Ectodermal cell (in vitro differentiated cells): ENCODE results near the gene ZNF512B.
"Not testable (repeated sequence)": the region's sequence is repeated elsewhere in the genome, so short reads cannot be mapped to it uniquely, and the experiment has no call there.

ENCODE experiments used
- H3K27ac ChIP-seq: 2 replicates; pipeline ENCODE4 v1.7.0; 2013; ENCODE audit warnings: mild to moderate bottlenecking, low read depth, low read length; ENCODE audit not compliant: insufficient read depth, poor library complexity, severe bottlenecking
- H3K27me3 ChIP-seq: 2 replicates; pipeline ENCODE4 v1.7.0; 2013; ENCODE audit warnings: mild to moderate bottlenecking, low read length; ENCODE audit not compliant: insufficient read depth, control insufficient read depth, poor library complexity, severe bottlenecking
- H3K36me3 ChIP-seq: one replicate; pipeline ENCODE4 v1.7.0; 2013; ENCODE audit warnings: low read length; ENCODE audit not compliant: control insufficient read depth, insufficient read depth
- H3K4me1 ChIP-seq: one replicate; pipeline ENCODE4 v1.7.0; 2013; ENCODE audit warnings: low read length; ENCODE audit not compliant: control insufficient read depth, insufficient read depth
- H3K4me3 ChIP-seq: 2 replicates; pipeline ENCODE4 v1.7.0; 2013; ENCODE audit warnings: low read depth, low read length, control low read depth; ENCODE audit not compliant: insufficient read depth
- H3K9me3 ChIP-seq: 2 replicates; pipeline ENCODE4 v1.7.0; 2013; ENCODE audit warnings: mild to moderate bottlenecking, low read length, moderate library complexity; ENCODE audit not compliant: control insufficient read depth
- WGBS, 2 experiments: methylation state at CpG; one replicate each; pipeline ENCODE4 v1.1.7; 2013; ENCODE audit warnings: missing lambda C conversion rate in 2 of 2; 5-methylcytosine and 5-hydroxymethylcytosine counted together

ZNF512B gene

DNA sequence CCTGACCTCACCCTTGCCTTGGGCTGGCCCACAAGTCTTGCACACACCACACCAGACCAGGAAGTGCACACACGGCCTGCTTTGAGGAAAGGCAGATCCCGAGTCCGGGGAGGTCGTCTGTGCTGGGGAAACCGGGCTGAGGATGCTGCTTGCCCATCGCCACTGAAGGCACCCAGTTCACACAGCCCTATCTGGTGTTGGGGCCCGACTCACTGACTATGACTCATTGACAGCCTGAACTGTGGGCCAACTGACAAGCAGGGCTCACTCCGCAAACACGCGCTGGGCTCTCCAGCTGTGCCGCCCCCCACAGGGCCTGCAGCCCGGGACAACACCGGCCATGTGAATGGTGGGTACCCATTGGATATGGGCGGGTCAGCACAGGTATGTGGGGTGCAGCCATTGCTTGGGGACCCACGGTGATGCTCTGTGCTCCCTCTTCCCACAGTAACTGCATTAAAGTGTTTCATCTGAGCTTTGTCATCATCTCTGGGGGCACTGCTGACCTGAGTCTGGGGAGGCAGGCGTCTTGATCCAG, 8.1 kb upstream of the ZNF512B start:
- H3K36me3 ChIP-seq, result no peaks in the 10 kb centered on the region
- WGBS, 2 experiments, result 77 to 80% methylated on average over 16 of the region's 16 CpGs
- no peak overlapping the region for H3K27ac ChIP-seq
- H3K27me3 ChIP-seq, result peaks cover 23% of the 10 kb centered on the region
- no peak overlapping the region for H3K4me3 ChIP-seq
- H3K4me1 ChIP-seq, result peaks cover 9% of the 10 kb centered on the region
- H3K9me3 ChIP-seq, result no peaks in the 10 kb centered on the region

DNA sequence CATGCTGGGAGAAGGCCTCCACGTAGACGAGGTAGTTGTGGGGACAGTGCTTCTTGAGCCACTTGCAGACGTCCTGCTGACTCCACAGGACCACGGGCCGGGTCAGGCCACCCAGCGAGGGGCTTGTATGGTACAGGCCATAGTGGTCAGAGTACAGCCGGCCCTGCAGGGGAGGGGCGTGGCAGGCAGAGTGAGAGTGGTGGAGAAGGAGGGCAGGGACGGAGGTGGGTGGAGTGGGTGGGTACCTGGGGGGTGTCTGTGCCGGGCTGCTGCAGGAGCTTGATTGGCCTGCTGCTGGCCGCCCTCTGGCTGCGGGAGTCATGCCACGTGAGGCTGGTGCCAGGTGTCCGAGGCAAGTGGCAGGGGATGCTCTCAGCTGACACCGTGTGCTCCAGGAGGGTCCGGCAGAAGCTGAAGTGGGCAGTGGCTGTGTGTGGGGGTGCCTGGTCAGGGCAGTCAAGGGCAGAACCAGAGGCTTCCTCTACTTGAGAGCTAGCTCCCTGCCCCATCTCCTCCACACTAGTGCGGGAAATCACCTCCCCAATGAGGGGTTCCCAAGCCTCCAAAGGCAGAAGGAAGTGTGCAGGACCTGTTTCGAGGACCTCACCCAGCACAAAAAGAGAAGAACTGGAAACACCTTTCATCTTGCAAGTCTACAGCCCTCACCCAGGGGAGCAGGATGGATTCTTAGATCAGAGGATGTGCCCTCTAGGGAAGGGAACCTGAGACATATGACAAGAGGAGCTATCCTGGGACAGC, 7.4 kb upstream of the ZNF512B start:
- Histone ChIP-seq H3K36me3 (no peaks in the 10 kb centered on the region), H3K4me3 (no peak overlapping the region)
- WGBS, 2 experiments, result 89 to 90% methylated on average over 18 of the region's 18 CpGs

GRCh38 chr20:63976511-63976910, 6.8 kb upstream of the ZNF512B start:
- 86 to 89% methylated on average over 7 of the region's 7 CpGs for WGBS, 2 experiments
- not testable (repeated sequence) for H3K27ac ChIP-seq, H3K9me3 ChIP-seq, H3K36me3 ChIP-seq, H3K4me1 ChIP-seq, H3K4me3 ChIP-seq
- peaks cover 23% of the 10 kb centered on the region for H3K27me3 ChIP-seq

More for the DNA sequence above, 7.4 kb upstream of the ZNF512B start:
- Histone ChIP-seq H3K27ac (no peak overlapping the region), H3K9me3 (no peaks in the 10 kb centered on the region), H3K4me1 (peaks cover 9% of the 10 kb centered on the region), H3K27me3 (peaks cover 23% of the 10 kb centered on the region)

GRCh38 chr20:63974402-63975200, 4.9 kb upstream of the ZNF512B start:
- Histone ChIP-seq H3K27ac (no peak overlapping the region), H3K27me3 (peaks cover 28% of the 10 kb centered on the region), H3K9me3 (no peaks in the 10 kb centered on the region), H3K36me3 (no peaks in the 10 kb centered on the region), H3K4me1 (no peaks in the 10 kb centered on the region), H3K4me3 (no peak overlapping the region)
- WGBS, 2 experiments, result 89% methylated on average over 19 of the region's 19 CpGs

- H3K4me1 ChIP-seq, result peaks cover 2% of the 10 kb centered on the region
- H3K4me3 ChIP-seq, result peak overlapping the region; percentile 30
Measured at GRCh38 chr20:63973636-63974401, 4.1 kb upstream of the ZNF512B start.

DNA sequence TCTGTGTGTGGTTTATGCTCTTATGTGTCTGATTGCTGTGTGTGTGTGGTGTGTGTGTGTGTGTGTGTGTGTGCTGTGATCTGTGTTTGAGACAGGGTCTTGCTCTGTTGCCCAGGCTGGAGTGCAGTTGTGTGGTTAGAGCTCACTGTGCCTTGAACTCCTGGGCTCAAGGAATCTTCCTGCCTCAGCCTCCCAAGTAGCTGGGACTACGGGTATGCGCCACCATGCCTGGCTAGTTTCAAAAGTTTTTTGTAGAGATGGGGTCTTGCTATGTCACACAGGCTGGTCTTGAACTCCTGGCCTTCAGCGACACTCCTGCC, 3.4 kb upstream of the ZNF512B start:
- H3K9me3 ChIP-seq, result no peaks in the 10 kb centered on the region
- peaks cover 18% of the 10 kb centered on the region for H3K27me3 ChIP-seq
- no peaks in the 10 kb centered on the region for H3K36me3 ChIP-seq
- H3K4me1 ChIP-seq, result peaks cover 6% of the 10 kb centered on the region
- 85 to 92% methylated on average over 3 of the region's 3 CpGs for WGBS, 2 experiments
- no peak overlapping the region for H3K27ac ChIP-seq
- no peak overlapping the region for H3K4me3 ChIP-seq

More at GRCh38 chr20:63973636-63974401, 4.1 kb upstream of the ZNF512B start:
- 14 to 15% methylated on average over 37 of the region's 37 CpGs for WGBS, 2 experiments
- H3K27ac ChIP-seq, result no peak overlapping the region
- no peaks in the 10 kb centered on the region for H3K36me3 ChIP-seq
- peaks cover 25% of the 10 kb centered on the region for H3K27me3 ChIP-seq
- no peaks in the 10 kb centered on the region for H3K9me3 ChIP-seq

- H3K27ac ChIP-seq, result no peak overlapping the region
- H3K4me3 ChIP-seq, result no peak overlapping the region
- peaks cover 1% of the 10 kb centered on the region for H3K36me3 ChIP-seq
- H3K9me3 ChIP-seq, result no peaks in the 10 kb centered on the region
- WGBS, 2 experiments, result 86 to 87% methylated on average over 18 of the region's 18 CpGs
- H3K4me1 ChIP-seq, result peaks cover 6% of the 10 kb centered on the region
- peaks cover 16% of the 10 kb centered on the region for H3K27me3 ChIP-seq
Measured at GRCh38 chr20:63972312-63973159, 2.8 kb upstream of the ZNF512B start.

- not testable (repeated sequence) for H3K27ac ChIP-seq, H3K4me1 ChIP-seq, H3K9me3 ChIP-seq, H3K36me3 ChIP-seq, H3K4me3 ChIP-seq
- peaks cover 16% of the 10 kb centered on the region for H3K27me3 ChIP-seq
- WGBS, 2 experiments, result 95% methylated on average over 9 to 10 of the region's 10 CpGs
Measured at GRCh38 chr20:63971960-63972311, 2.2 kb upstream of the ZNF512B start.

- Histone ChIP-seq H3K27me3 (peaks cover 16% of the 10 kb centered on the region), H3K36me3 (peaks cover 16% of the 10 kb centered on the region), H3K4me1 (peaks cover 6% of the 10 kb centered on the region), H3K27ac (no peak overlapping the region), H3K4me3 (peak overlapping the region; percentile 46), H3K9me3 (no peaks in the 10 kb centered on the region)
- 89 to 92% methylated on average over 5 of the region's 5 CpGs for WGBS, 2 experiments
Measured at GRCh38 chr20:63970714-63971431, 1.1 kb upstream of the ZNF512B start.
